Measurements from ENCODE around the gene SLC1A3.

The SLC1A3 gene

DNA sequence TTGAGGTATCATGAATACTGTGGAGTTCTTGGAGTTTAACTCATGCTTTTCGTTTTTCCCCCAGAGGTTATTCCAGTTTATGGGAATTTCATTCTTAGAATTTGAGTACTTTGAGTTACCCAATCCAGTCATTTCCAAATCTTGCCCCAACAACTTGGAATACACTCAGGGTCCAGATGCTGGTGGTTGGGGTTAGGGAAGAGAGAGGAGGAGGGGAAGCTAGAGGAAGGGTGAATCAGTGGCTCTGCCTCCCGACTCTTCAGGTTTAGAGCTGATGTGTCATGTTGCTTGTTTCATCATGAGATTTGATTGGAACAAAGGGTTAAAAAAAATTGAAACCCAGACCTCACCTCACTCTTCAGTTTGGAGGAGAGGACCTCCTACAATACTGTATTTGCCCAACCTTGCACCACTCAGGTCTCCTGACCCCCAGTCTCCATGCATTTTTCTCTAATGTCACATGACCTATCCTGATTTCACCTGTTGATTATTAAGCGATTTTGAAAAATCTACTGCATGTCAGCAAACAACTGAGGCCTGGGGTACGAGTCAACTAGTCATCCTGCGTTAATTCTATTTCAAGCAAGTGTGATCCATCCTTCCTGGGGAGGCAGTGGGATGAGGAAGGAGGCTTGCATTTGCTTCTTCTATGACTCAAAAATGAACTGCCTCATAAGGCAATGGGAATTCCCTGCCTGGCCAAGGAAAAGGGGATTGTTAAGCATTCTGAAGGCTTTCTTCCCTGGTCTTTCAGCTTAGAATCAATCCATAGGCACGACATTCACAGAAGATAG lies 6.2 kb upstream of the SLC1A3 start:
- DNase-seq (ENCODE audit: low spot score): peak; percentile 23

DNA sequence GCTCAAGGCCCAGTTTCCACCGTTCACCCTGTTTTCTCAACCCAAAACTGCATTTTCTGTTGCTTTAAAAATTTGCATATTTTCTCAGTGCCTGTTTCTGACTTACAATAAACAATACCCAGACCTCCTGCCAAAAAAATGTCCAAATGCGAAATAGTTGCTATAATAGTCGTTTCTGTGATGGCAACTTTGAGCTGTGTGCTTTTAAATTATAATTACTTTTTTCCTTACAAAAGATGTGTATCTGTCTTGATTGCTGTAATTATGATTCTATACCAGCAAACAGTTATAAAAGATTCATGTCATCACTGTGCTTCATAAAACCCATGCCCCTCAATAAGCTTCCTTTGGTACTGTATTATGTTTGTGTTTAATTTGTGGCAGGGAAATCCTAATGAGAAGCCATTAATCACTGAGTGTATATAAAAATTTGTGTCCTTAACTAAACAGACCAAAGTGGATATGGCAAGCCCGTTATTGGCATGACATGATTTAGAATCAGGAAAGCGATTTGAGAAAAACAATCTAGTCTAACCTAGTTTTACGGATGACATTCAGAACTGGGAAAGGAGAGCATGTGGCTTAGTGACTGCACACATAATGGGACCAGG lies 5.4 kb upstream of the SLC1A3 start:
- DNase-seq (ENCODE audit: low spot score): no peak

GRCh38 chr5:36602704-36603321 lies 3.6 kb upstream of the SLC1A3 start:
- no peak for DNase-seq (ENCODE audit: low spot score)

DNA sequence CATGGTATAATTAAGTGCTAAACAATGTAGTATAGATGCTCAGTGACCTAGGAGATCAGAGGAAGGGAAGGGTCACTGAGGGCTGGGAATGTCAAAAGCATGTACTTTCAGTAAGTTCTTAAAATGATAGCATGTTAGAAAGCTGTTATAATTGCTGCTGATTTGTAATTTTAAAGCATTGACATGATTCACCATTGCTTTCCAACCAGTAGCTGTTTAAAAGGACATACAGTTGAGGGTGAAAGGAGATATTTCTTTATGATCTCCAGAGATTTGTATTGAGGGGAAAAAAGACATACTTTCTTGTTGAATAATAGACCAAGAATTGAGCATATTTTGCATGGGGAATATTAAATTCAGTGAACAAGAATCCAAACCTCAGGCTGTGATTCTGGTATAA lies 1.2 kb upstream of the SLC1A3 start:
- DNase-seq (ENCODE audit: low spot score): no peak

DNA sequence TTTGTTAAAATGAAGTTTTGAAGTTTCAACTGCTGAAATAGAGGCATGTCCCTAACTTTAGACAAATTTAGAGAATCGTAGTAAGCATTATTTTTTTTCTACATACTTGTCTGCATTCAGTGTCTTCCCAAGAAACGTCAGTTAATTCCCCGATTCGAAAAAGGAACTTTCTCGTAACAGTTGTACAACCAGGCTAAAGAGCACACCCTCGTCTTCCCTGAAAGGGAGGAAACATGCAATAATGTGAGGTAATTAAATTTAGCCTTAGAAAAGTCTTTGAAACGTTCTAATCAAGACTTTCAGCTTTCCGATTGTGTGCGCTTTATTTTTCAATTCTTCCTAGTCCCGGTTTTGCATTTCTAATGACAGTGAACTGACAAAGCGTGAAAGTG lies 374 bp upstream of the SLC1A3 start:
- peak; percentile 1 for DNase-seq (ENCODE audit: low spot score)

GRCh38 chr5:36607114-36607571 lies 737 bp downstream of the SLC1A3 start:
- DNase-seq (ENCODE audit: low spot score): no peak

DNA sequence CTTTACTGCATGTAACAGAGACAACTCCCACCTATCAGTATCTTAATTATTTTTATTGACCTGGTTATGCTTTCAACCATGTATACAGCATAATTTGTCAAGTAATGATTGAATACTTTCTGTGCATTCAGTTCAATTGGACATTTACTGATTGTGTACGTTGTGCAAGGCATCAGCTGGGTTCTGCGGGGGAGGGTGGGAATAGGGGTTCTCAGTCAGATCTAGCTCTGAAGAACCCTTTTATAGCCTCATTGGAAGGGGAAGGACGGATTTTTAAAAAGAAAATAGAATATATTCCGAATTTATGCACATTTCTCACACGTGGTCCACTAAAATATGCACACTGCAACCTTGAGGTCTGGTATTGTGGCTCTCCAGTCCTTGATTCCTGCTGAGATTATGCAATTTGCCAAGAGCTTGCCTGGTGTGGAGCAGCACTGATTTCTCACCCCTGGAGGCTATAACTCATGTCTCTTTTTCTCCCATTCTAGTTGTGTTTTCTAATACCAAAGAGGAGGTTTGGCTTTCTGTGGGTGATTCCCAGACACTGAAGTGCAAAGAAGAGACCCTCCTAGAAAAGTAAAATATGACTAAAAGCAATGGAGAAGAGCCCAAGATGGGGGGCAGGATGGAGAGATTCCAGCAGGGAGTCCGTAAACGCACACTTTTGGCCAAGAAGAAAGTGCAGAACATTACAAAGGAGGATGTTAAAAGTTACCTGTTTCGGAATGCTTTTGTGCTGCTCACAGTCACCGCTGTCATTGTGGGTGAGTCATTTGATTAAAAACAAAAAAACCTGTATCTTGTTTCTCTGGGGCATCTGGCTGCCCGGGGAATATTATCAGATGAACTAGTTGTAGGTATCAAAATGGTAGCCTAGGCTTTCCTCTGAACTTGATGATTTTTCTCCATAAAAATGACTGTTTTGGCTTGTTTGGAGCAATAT lies 1.7 kb downstream of the SLC1A3 start:
- no peak for DNase-seq (ENCODE audit: low spot score)

- DNase-seq (ENCODE audit: low spot score): no peak
Observed at GRCh38 chr5:36610621-36611020, 4.2 kb downstream of the SLC1A3 start.

DNA sequence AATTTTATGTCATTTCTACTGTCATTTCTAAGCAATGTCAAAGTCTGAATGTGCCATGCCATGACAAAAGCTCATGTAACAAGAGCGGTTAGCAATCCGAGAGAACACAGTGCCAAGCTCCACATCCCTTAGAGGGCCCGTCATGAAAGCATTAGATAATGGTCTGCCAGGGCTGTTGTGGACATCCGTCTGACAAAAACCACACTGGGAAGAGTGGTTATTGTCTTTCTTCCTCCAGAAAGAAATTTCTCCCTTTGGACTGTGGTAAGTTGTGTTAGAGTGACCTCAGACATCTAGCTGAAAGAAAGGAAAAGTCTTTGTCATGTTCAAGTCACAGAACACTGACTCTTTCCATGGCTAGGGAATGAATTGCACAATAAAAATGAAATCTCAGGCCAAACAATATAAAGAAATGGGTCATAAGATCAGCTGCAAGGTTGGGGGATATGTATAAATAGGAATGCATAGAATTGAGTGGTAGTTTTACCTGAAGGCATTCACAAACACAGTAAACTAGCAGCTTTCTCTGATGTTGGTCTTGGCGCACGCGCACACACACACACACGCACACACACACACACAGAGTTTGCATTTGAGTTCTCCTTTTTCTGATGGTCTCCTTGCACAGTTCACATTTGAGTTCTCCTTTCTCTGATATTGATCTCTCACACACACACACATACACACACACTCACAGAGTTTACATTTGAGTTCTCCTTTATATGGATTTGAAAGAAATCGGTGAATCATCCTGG lies 5.3 kb downstream of the SLC1A3 start:
- DNase-seq (ENCODE audit: low spot score): no peak

GRCh38 chr5:36613241-36613640 lies 6.8 kb downstream of the SLC1A3 start:
- no peak for DNase-seq (ENCODE audit: low spot score)

GRCh38 chr5:36613771-36614656 lies 7.6 kb downstream of the SLC1A3 start:
- no peak for DNase-seq (ENCODE audit: low spot score)

DNA sequence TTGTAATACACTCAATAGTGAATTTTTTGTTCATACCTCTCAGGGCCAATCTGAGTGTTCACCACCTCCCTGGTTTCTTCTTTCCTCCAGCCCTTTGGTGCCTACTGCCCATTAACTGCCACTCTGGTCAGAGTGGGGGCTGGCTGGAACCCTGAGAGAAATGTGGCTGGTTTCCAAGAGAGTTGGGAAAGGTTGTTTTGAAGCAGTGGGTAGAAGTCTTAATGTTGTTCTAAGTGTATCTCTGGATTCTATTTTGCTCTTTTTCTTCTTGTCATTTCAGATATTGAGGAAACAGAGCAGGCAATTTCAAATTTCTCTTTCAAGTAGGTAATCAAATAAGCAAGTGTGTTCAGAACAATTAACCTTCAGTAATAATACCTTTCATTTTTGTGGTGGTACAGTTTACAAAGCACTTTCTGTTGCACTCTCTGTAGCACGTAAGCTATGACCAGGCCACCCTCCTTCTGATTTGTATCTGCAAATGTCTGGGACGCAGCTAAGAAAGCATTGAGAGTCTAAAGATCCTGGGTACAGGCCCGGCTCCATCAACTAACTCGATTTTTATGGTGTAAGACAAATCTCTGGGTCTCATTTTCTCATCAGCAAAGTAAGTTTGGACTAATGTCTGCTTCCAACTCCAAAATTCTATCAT lies 8.4 kb downstream of the SLC1A3 start:
- no peak for DNase-seq (ENCODE audit: low spot score)

GRCh38 chr5:36619012-36619635 lies 12.7 kb downstream of the SLC1A3 start:
- DNase-seq (ENCODE audit: low spot score): no peak

GRCh38 chr5:36621985-36622384 lies 15.6 kb downstream of the SLC1A3 start:
- no peak for DNase-seq (ENCODE audit: low spot score)

- DNase-seq (ENCODE audit: low spot score): no peak
Observed at GRCh38 chr5:36623832-36624231, 17.4 kb downstream of the SLC1A3 start.

DNA sequence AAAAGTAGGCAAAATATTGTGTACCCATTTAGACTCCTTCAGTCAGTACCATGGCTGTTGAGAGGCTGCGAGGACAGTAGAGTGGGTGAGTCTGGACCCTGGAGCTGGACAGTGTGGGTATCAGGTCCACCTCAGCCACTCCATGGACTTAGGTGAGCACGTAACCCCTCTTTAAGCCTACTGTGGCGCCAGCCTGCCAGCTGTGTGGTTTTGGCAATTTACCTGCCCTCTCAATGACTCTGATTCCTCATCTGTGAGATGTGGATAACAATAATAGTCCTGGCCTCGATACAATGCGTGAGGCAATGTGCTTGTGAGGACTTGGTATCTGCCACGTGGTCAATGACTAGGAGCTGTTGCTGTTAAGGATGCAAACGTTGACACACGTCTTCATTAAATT lies 17.9 kb downstream of the SLC1A3 start:
- DNase-seq (ENCODE audit: low spot score): no peak

GRCh38 chr5:36628695-36629094 lies 22.3 kb downstream of the SLC1A3 start:
- DNase-seq (ENCODE audit: low spot score): no peak

DNA sequence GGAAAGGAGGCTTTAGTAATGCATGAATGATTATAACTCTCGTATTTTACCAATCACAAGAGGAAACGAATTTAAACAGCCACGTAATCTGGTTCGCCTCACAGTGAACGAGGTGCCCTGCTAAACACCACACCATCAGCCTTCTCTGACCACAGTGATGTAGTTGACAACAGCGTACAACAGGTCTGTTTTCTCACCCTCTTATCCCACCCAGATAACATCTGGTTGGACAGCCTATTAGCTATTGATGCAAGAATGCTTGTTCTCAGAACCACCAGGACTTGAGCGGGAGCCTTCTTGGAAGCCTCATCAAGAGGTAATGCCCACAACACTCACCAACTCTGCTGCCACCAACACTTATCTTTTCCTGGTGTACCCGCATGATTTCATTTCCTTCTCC lies 23.3 kb downstream of the SLC1A3 start:
- no peak for DNase-seq (ENCODE audit: low spot score)

Measured in kidney capillary endothelial cell (primary cell).